Vagina (tissue), 2 donors: ENCODE results near the gene RANBP3L. TPM values are rescaled to one million over a fixed set of nuclear protein-coding genes. Genes with fewer than 3 reads are reported as not detected.
A peak's percentile ranks its signal among the peaks of the same experiment; 100 is the strongest.
"Not testable (repeated sequence)": the region's sequence is repeated elsewhere in the genome, so short reads cannot be mapped to it uniquely, and the experiment has no call there.

Source experiments
- DNase-seq, 2 donors: peaks; one replicate each; pipeline ENCODE4 v3.0.0-alpha.2; 2017; ENCODE audit errors: extremely low spot score in 2 of 2
- H3K27ac ChIP-seq: fragments of 200-600 bp; sonication (generic); one replicate; pipeline ENCODE4 v1.5.1; 2019
- H3K27me3 ChIP-seq: fragments of 200-600 bp; sonication (generic); one replicate; pipeline ENCODE4 v1.5.1; 2019
- H3K36me3 ChIP-seq, 2 donors: fragments of 200-600 bp; sonication (generic); one replicate each; pipeline ENCODE4 v1.5.1; 2017 to 2019
- H3K4me1 ChIP-seq: fragments of 200-600 bp; sonication (generic); one replicate; pipeline ENCODE4 v1.5.1; 2019
- H3K4me3 ChIP-seq, 2 donors: fragments of 200-600 bp; sonication (generic); 1 replicate in 1 of 2; 2 replicates in 1 of 2; pipeline ENCODE4 v1.5.1; 2016 to 2019
- H3K9me3 ChIP-seq: fragments of 200-600 bp; sonication (generic); one replicate; pipeline ENCODE4 v1.5.1; 2019
- CTCF ChIP-seq, 3 experiments: fragments of 450-650 bp in 2 of 3; fragments of 200-600 bp in 1 of 3; sonication (generic) in 1 of 3; IDR thresholded peaks; one replicate each; pipeline ENCODE4 v1.5.1; 2017 to 2019; ENCODE audit warnings: antibody characterized with exemption in 3 of 3, mild to moderate bottlenecking in 2 of 3, moderate library complexity in 2 of 3
- POLR2A ChIP-seq, 2 donors: fragments of 450-650 bp; IDR thresholded peaks; one replicate each; pipeline ENCODE4 v1.6.1; 2017; ENCODE audit warnings: antibody characterized with exemption in 2 of 2, mild to moderate bottlenecking in 2 of 2, moderate library complexity in 2 of 2
- POLR2AphosphoS5 ChIP-seq, 2 donors: sonication (generic); formaldehyde crosslinking; IDR thresholded peaks; one replicate each; pipeline ENCODE4 v1.9.0; 2017; ENCODE audit warnings: antibody characterized with exemption in 2 of 2, mild to moderate bottlenecking in 2 of 2, low read depth in 1 of 2; ENCODE audit not compliant: insufficient read depth in 1 of 2
- intact Hi-C: fragments of 100-400 bp; cut with DNase I; formaldehyde crosslinking; loops from one replicate; pipeline ENCODE4 v1.15.1; 2023
- total RNA-seq: library from RNA; depleted of rRNA; stranded (reverse); fragments of >200 nt; gene quantifications from one replicate; pipeline ENCODE4 v1.2.3, GENCODE V29; 2016

Gene RANBP3L
- total RNA-seq, 1 donor from 2014 or later = 3.2 TPM

- Histone ChIP-seq H3K27me3 (no peaks in the 10 kb centered on the region), H3K4me3 (no peak overlapping the region), H3K4me1 (no peaks in the 10 kb centered on the region), H3K36me3 (no peaks in the 10 kb centered on the region), H3K9me3 (no peaks in the 10 kb centered on the region), H3K27ac (no peak overlapping the region)
- no peak for DNase-seq
- TF ChIP-seq POLR2A (IDR thresholded peaks at IDR 0.05) (no peak), POLR2AphosphoS5 (IDR thresholded peaks at IDR 0.05; ENCODE audit: insufficient read depth in 1 of 2, low read depth in 1 of 2) (peak in 1 of 2 donors; percentile 36), CTCF (IDR thresholded peaks at IDR 0.05) (no peak)
- intact Hi-C loops = no loop called here
These were observed 32.6 kb upstream of the RANBP3L start for GRCh38 chr5:36334315-36334714.

GRCh38 chr5:36332720-36333119, 31.0 kb upstream of the RANBP3L start:
- H3K9me3 ChIP-seq, H3K27me3 ChIP-seq, H3K36me3 ChIP-seq, H3K4me3 ChIP-seq, intact Hi-C loops, H3K4me1 ChIP-seq, H3K27ac ChIP-seq, DNase-seq: not testable (repeated sequence)

- H3K4me1 ChIP-seq = no peaks in the 10 kb centered on the region
- H3K27me3 ChIP-seq = no peaks in the 10 kb centered on the region
- no peaks in the 10 kb centered on the region for H3K9me3 ChIP-seq
- H3K36me3 ChIP-seq = no peaks in the 10 kb centered on the region
- TF ChIP-seq CTCF (IDR thresholded peaks at IDR 0.05) (no peak), POLR2AphosphoS5 (IDR thresholded peaks at IDR 0.05; ENCODE audit: insufficient read depth in 1 of 2, low read depth in 1 of 2) (no peak), POLR2A (IDR thresholded peaks at IDR 0.05) (no peak)
- no peak overlapping the region for H3K27ac ChIP-seq
- intact Hi-C loops = no loop called here
- DNase-seq = no peak
- H3K4me3 ChIP-seq = no peak overlapping the region
These were observed 23.5 kb upstream of the RANBP3L start for GRCh38 chr5:36325196-36325595.

GRCh38 chr5:36323926-36324781, 22.5 kb upstream of the RANBP3L start:
- no peaks in the 10 kb centered on the region for H3K27me3 ChIP-seq
- no peaks in the 10 kb centered on the region for H3K4me1 ChIP-seq
- H3K36me3 ChIP-seq = no peaks in the 10 kb centered on the region
- H3K9me3 ChIP-seq = no peaks in the 10 kb centered on the region
- DNase-seq = no peak
- H3K27ac ChIP-seq = no peak overlapping the region
- TF ChIP-seq CTCF (IDR thresholded peaks at IDR 0.05) (no peak), POLR2A (IDR thresholded peaks at IDR 0.05) (no peak), POLR2AphosphoS5 (IDR thresholded peaks at IDR 0.05; ENCODE audit: insufficient read depth in 1 of 2, low read depth in 1 of 2) (no peak)
- intact Hi-C loops = no loop called here
- no peak overlapping the region for H3K4me3 ChIP-seq

GRCh38 chr5:36312953-36313672, 11.4 kb upstream of the RANBP3L start:
- H3K4me3 ChIP-seq = no peak overlapping the region
- no peaks in the 10 kb centered on the region for H3K27me3 ChIP-seq
- no peaks in the 10 kb centered on the region for H3K36me3 ChIP-seq
- no peak for DNase-seq
- intact Hi-C loops = no loop called here
- TF ChIP-seq CTCF (IDR thresholded peaks at IDR 0.05) = no peak
- TF ChIP-seq POLR2AphosphoS5 (IDR thresholded peaks at IDR 0.05; ENCODE audit: insufficient read depth in 1 of 2, low read depth in 1 of 2) = no peak
- TF ChIP-seq POLR2A (IDR thresholded peaks at IDR 0.05) = no peak
- no peaks in the 10 kb centered on the region for H3K9me3 ChIP-seq
- no peaks in the 10 kb centered on the region for H3K4me1 ChIP-seq
- no peak overlapping the region for H3K27ac ChIP-seq
